Neural cell (in vitro differentiated cells): ENCODE results near the gene PODXL2. TPM values are rescaled to one million over a fixed set of nuclear protein-coding genes. Genes with fewer than 3 reads are reported as not detected.

Experiments used
- H2AFZ ChIP-seq: fragments of 200-600, 300-800 bp; sonication (generic), shearing (Covaris generic); 2 replicates; pipeline ENCODE4 v1.6.0; 2014; ENCODE audit warnings: low read depth, mild to moderate bottlenecking, antibody characterized with exemption, low read length, moderate library complexity
- H3F3A ChIP-seq: fragments of 200-600 bp; shearing (Covaris generic); 2 replicates; pipeline ENCODE4 v1.6.1; 2016; ENCODE audit warnings: mild to moderate bottlenecking, moderate library complexity, mixed read lengths, antibody characterized with exemption, low read length; ENCODE audit not compliant: insufficient read depth, poor library complexity, severe bottlenecking
- H3K27ac ChIP-seq: fragments of 200-600, 300-800 bp; sonication (generic), shearing (Covaris generic); 2 replicates; pipeline ENCODE4 v1.5.1; 2014; ENCODE audit warnings: mild to moderate bottlenecking, low read length, moderate library complexity
- H3K27me3 ChIP-seq: fragments of 300-800, 200-600 bp; sonication (generic), shearing (Covaris generic); 2 replicates; pipeline ENCODE4 v1.6.0; 2014; ENCODE audit warnings: mild to moderate bottlenecking, low read depth, low read length, moderate library complexity; ENCODE audit not compliant: insufficient read depth
- H3K36me3 ChIP-seq: fragments of 300-800, 200-600 bp; sonication (generic), shearing (Covaris generic); 2 replicates; pipeline ENCODE4 v1.5.1; 2014; ENCODE audit warnings: mild to moderate bottlenecking, antibody characterized with exemption, low read length, moderate library complexity; ENCODE audit not compliant: insufficient read depth
- H3K4me2 ChIP-seq: fragments of 300-800, 200-600 bp; sonication (generic), shearing (Covaris generic); 2 replicates; pipeline ENCODE4 v1.6.0; 2014; ENCODE audit warnings: mild to moderate bottlenecking, low read length
- H3K4me3 ChIP-seq: fragments of 300-800, 200-600 bp; sonication (generic), shearing (Covaris generic); 2 replicates; pipeline ENCODE4 v1.5.1; 2014; ENCODE audit warnings: mild to moderate bottlenecking, low read length, moderate library complexity
- H3K79me2 ChIP-seq: fragments of 200-600 bp; shearing (Covaris generic); replicated peaks from 2 replicates; pipeline ENCODE4 v1.6.0; 2014; ENCODE audit warnings: mild to moderate bottlenecking, low read length, moderate library complexity; ENCODE audit not compliant: insufficient read depth
- H3K9ac ChIP-seq: fragments of 300-800, 200-600 bp; sonication (generic), shearing (Covaris generic); 2 replicates; pipeline ENCODE4 v1.6.1; 2016; ENCODE audit warnings: mild to moderate bottlenecking, low read length, mixed read lengths
- H3K9me2 ChIP-seq: fragments of 200-600 bp; shearing (Covaris generic); 2 replicates; pipeline ENCODE4 v1.6.1; 2016; ENCODE audit warnings: mild to moderate bottlenecking, low read length, mixed read lengths; ENCODE audit not compliant: insufficient read depth
- H3K9me3 ChIP-seq: fragments of 200-600, 300-800 bp; sonication (generic), shearing (Covaris generic); 2 replicates; pipeline ENCODE4 v1.6.1; 2016; ENCODE audit warnings: mild to moderate bottlenecking, mixed run types, low read length, moderate library complexity, mixed read lengths
- H4K20me1 ChIP-seq: fragments of 200-600 bp; shearing (Covaris generic); 2 replicates; pipeline ENCODE4 v1.6.1; 2016; ENCODE audit warnings: mild to moderate bottlenecking, mixed run types; ENCODE audit not compliant: insufficient read depth
- EP300 ChIP-seq: fragments of 450-650 bp; conservative IDR thresholded peaks from 2 replicates; pipeline ENCODE4 v1.6.1; 2014; ENCODE audit warnings: antibody characterized with exemption, mild to moderate bottlenecking, moderate library complexity; ENCODE audit not compliant: poor library complexity, severe bottlenecking
- EZH2 ChIP-seq: fragments of 200-600, 300-800 bp; shearing (Covaris generic), sonication (generic); IDR thresholded peaks from 2 replicates; pipeline ENCODE4 v1.6.1; 2014; ENCODE audit warnings: antibody characterized with exemption, low read length, borderline replicate concordance, mild to moderate bottlenecking; ENCODE audit not compliant: insufficient read depth, poor library complexity, severe bottlenecking
- MXI1 ChIP-seq: fragments of 450-650 bp; conservative IDR thresholded peaks from 2 replicates; pipeline ENCODE4 v1.6.1; 2014; ENCODE audit warnings: antibody characterized with exemption, mild to moderate bottlenecking; ENCODE audit not compliant: poor library complexity, severe bottlenecking
- POLR2AphosphoS5 ChIP-seq: IDR thresholded peaks from 2 replicates; pipeline ENCODE4 v1.6.1; 2012
- RAD21 ChIP-seq: fragments of 450-650 bp; conservative IDR thresholded peaks from 2 replicates; pipeline ENCODE4 v1.6.1; 2014; ENCODE audit warnings: antibody characterized with exemption, mild to moderate bottlenecking, moderate library complexity
- SMC3 ChIP-seq: fragments of 450-650 bp; conservative IDR thresholded peaks from 2 replicates; pipeline ENCODE4 v1.6.1; 2014; ENCODE audit warnings: antibody characterized with exemption, mild to moderate bottlenecking, moderate library complexity; ENCODE audit not compliant: poor library complexity
- TAF1 ChIP-seq: IDR thresholded peaks from 2 replicates; pipeline ENCODE4 v1.6.1; 2012; ENCODE audit warnings: low read depth
- polyA plus RNA-seq: library from polyadenylated mRNA; depleted of rRNA; stranded (reverse); fragments of >200 nt; gene quantifications from 2 replicates; pipeline ENCODE4 v1.2.3, GENCODE V29; 2014
- TF ChIP-seq, protein P1 (sequence below): fragments of 450-650 bp; IDR thresholded peaks from 2 replicates; pipeline ENCODE4 v1.5.1; 2014; ENCODE audit warnings: antibody characterized with exemption, mild to moderate bottlenecking, moderate library complexity; ENCODE audit not compliant: poor library complexity, severe bottlenecking
- TF ChIP-seq, protein P2 (sequence below): IDR thresholded peaks from 2 replicates; pipeline ENCODE4 v1.6.1; 2012; ENCODE audit warnings: borderline replicate concordance

The PODXL2 gene
- polyA plus RNA-seq, 1 donor from 2014 or later: 266 TPM

DNA sequence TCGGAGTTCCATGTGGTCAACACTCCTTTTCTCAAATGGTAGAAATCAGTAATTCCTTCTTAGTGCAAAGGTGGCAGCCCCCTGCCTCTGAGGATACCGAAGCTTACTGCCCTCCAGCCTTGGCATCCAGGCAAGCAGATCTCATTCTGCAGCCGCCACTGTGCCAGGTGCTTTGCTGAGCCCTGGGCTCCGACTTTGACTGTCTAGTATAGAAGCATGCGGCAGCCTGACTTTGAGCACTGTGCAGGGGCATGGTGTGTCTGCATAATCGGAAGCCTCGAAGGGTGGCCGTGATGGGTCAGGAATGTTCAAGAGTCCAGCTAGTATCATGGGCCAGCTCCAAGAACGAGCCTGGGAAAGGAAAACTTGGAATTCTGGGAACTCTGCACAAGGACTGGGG lies 83.5 kb downstream of the PODXL2 start:
- no peak overlapping the region for H3K4me3 ChIP-seq
- H3K9ac ChIP-seq: no peak overlapping the region
- H3K9me2 ChIP-seq: no peaks in the 10 kb centered on the region
- H3K27ac ChIP-seq: no peak overlapping the region
- no peaks in the 10 kb centered on the region for H3K9me3 ChIP-seq
- no peaks in the 10 kb centered on the region for H4K20me1 ChIP-seq
- no peaks in the 10 kb centered on the region for H3F3A ChIP-seq
- no peak overlapping the region for H2AFZ ChIP-seq
- TF ChIP-seq RAD21 (no peak), SMC3 (no peak), TAF1 (no peak), EZH2 (no peak), POLR2AphosphoS5 (no peak), MXI1 (no peak), EP300 (no peak)
- TF ChIP-seq, protein P1, sequence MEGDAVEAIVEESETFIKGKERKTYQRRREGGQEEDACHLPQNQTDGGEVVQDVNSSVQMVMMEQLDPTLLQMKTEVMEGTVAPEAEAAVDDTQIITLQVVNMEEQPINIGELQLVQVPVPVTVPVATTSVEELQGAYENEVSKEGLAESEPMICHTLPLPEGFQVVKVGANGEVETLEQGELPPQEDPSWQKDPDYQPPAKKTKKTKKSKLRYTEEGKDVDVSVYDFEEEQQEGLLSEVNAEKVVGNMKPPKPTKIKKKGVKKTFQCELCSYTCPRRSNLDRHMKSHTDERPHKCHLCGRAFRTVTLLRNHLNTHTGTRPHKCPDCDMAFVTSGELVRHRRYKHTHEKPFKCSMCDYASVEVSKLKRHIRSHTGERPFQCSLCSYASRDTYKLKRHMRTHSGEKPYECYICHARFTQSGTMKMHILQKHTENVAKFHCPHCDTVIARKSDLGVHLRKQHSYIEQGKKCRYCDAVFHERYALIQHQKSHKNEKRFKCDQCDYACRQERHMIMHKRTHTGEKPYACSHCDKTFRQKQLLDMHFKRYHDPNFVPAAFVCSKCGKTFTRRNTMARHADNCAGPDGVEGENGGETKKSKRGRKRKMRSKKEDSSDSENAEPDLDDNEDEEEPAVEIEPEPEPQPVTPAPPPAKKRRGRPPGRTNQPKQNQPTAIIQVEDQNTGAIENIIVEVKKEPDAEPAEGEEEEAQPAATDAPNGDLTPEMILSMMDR: no peak
- TF ChIP-seq, protein P2, sequence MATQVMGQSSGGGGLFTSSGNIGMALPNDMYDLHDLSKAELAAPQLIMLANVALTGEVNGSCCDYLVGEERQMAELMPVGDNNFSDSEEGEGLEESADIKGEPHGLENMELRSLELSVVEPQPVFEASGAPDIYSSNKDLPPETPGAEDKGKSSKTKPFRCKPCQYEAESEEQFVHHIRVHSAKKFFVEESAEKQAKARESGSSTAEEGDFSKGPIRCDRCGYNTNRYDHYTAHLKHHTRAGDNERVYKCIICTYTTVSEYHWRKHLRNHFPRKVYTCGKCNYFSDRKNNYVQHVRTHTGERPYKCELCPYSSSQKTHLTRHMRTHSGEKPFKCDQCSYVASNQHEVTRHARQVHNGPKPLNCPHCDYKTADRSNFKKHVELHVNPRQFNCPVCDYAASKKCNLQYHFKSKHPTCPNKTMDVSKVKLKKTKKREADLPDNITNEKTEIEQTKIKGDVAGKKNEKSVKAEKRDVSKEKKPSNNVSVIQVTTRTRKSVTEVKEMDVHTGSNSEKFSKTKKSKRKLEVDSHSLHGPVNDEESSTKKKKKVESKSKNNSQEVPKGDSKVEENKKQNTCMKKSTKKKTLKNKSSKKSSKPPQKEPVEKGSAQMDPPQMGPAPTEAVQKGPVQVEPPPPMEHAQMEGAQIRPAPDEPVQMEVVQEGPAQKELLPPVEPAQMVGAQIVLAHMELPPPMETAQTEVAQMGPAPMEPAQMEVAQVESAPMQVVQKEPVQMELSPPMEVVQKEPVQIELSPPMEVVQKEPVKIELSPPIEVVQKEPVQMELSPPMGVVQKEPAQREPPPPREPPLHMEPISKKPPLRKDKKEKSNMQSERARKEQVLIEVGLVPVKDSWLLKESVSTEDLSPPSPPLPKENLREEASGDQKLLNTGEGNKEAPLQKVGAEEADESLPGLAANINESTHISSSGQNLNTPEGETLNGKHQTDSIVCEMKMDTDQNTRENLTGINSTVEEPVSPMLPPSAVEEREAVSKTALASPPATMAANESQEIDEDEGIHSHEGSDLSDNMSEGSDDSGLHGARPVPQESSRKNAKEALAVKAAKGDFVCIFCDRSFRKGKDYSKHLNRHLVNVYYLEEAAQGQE: no peak
- H3K36me3 ChIP-seq: no peaks in the 10 kb centered on the region
- H3K27me3 ChIP-seq: no peaks in the 10 kb centered on the region
- no peaks in the 10 kb centered on the region for H3K79me2 ChIP-seq
- no peak overlapping the region for H3K4me2 ChIP-seq

DNA sequence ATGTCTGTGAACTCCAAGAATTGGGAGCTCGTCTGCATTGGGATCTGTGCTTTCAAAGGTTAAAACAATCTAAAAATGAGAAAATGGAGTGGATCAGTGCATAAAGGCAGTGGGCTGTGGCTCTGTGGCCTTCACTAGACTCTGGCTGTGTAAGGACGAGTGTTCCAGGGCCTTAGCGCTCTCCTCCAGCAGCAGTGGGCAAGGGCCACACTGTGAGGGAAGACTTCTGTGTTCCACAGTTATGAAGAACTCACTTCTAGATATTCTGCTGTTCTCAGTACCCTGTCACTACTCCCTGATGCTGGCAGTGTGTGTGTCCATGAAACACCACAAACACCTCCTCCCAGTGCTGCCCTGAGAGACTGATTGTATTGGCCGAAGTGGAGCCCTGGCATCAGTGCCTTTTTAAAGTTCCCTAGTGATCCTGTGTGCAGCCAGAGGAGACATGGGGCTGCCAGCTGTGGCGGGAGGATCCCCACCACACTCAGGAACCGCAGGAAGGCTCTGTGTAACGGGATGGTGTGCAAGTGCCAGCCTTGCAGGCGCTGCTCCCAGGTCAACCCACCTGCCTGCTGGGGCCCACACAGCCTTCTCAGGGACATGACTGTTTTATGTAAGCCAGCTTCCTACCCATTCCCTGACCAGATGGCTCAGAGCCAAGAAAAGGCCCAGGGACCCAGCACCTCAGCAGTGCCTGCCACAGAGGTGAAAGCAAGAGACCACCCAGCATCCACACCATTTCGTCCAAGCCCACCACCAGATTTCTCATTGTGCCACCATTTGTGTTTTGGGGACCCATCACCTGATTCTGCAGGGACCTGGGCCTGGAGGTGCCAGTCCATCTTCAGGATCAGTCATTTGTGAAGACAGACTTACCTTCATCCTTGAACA lies 84.1 kb downstream of the PODXL2 start:
- H3K9ac ChIP-seq: no peak overlapping the region
- no peaks in the 10 kb centered on the region for H3K9me2 ChIP-seq
- H3K36me3 ChIP-seq: no peaks in the 10 kb centered on the region
- no peaks in the 10 kb centered on the region for H3K9me3 ChIP-seq
- H3F3A ChIP-seq: no peaks in the 10 kb centered on the region
- no peak overlapping the region for H3K4me2 ChIP-seq
- H4K20me1 ChIP-seq: no peaks in the 10 kb centered on the region
- no peaks in the 10 kb centered on the region for H3K27me3 ChIP-seq
- H3K79me2 ChIP-seq: no peaks in the 10 kb centered on the region
- H3K27ac ChIP-seq: no peak overlapping the region
- H3K4me3 ChIP-seq: no peak overlapping the region
- no peak overlapping the region for H2AFZ ChIP-seq
- TF ChIP-seq RAD21 (no peak), MXI1 (no peak), SMC3 (no peak)
- TF ChIP-seq, protein P1: no peak
